Measurements from ENCODE around the gene CLDN7. TPM values are rescaled to one million over a fixed set of nuclear protein-coding genes. Genes with fewer than 3 reads are reported as not detected.

CLDN7 gene
- polyA plus RNA-seq, 1 donor (not counting 4 experiments of a cell fraction or from before 2014, with no cell fraction given) = 6.3 TPM

GRCh38 chr17:7211491-7212273, 50.6 kb downstream of the CLDN7 start:
- dilution Hi-C loops (cut with MboI; ENCODE audit: extremely low pct_ligation_motif_present, low sequenced_read_pairs) = no loop called here
- DNase-seq (ENCODE audit: low read depth, low spot score) = no peak
- Histone ChIP-seq H3K9me1 (ENCODE audit: control insufficient read depth, extremely low read depth, insufficient read depth, low read length) (no peaks in the 10 kb centered on the region), H3K4me3 (ENCODE audit: control insufficient read depth in 2 of 3, extremely low read depth in 1 of 3, insufficient read depth in 2 of 3, low read depth in 1 of 3, low read length in 3 of 3) (no peak overlapping the region), H3K4me2 (ENCODE audit: control insufficient read depth, extremely low read depth, insufficient read depth, low read depth, low read length) (no peak overlapping the region), H3K36me3 (ENCODE audit: control insufficient read depth in 2 of 2, extremely low read depth in 1 of 2, insufficient read depth in 2 of 2, low read length in 2 of 2) (no peaks in the 10 kb centered on the region), H4K20me1 (ENCODE audit: control insufficient read depth, extremely low read depth, insufficient read depth, low read length) (peaks cover 3% of the 10 kb centered on the region), H3K4me1 (ENCODE audit: control insufficient read depth, extremely low read depth, insufficient read depth, low read length) (peaks cover 14% of the 10 kb centered on the region), H3K9ac (ENCODE audit: control insufficient read depth, extremely low read depth, insufficient read depth, low read length) (no peak overlapping the region), H3K79me2 (ENCODE audit: control insufficient read depth, insufficient read depth, low read length) (peaks cover 4% of the 10 kb centered on the region), H3K9me3 (ENCODE audit: control insufficient read depth, low read depth, low read length) (no peaks in the 10 kb centered on the region), H3K27ac (ENCODE audit: control insufficient read depth, insufficient read depth, low read length) (no peak overlapping the region), H2AFZ (ENCODE audit: control insufficient read depth, low read length) (no peak overlapping the region), H3K27me3 (ENCODE audit: control insufficient read depth, extremely low read depth, insufficient read depth, low read length) (peaks cover 10% of the 10 kb centered on the region)
- FAIRE-seq = no peak
- TF ChIP-seq EZH2 (IDR thresholded peaks at IDR 0.05; ENCODE audit: low read length) = no peak

Small RNA genes lying within 50 kb of the gene (small RNA-seq; reads per million reads assigned to genes)
- gene MIR324 (ENCODE audit: insufficient read length in 3 of 3, low read depth in 3 of 3, low replicate concordance in 1 of 3) (18.2 to 619 (median 602) reads per million in 3 experiments), gene RF00019 (ENCODE audit: insufficient read length in 3 of 3, low read depth in 3 of 3, low replicate concordance in 1 of 3) (0 reads per million in 3 experiments)

Other genes with a start within 250 kb of the CLDN7 start
- gene RNASEK, start 249.9 kb downstream of the CLDN7 start, polyA plus RNA-seq = 87.0 to 267 TPM (median 99.7 TPM) in 3 replicates
- gene BCL6B, start 239.4 kb downstream of the CLDN7 start, polyA plus RNA-seq = not detected in 3 replicates
- gene SLC16A13, start 226.5 kb downstream of the CLDN7 start, polyA plus RNA-seq = 2.2 to 6.9 TPM (median 2.7 TPM) in 3 replicates
- gene SLC16A11, start 218.4 kb downstream of the CLDN7 start, polyA plus RNA-seq = 0.09 TPM in 1 of 3 replicates, not detected in the others
- not detected in 3 replicates for gene CLEC10A, start 182.2 kb downstream of the CLDN7 start, polyA plus RNA-seq
- not detected in 3 replicates for gene ASGR2, start 147.7 kb downstream of the CLDN7 start, polyA plus RNA-seq
- 0.12 to 0.22 TPM (median 0.18 TPM) in 3 replicates for gene ASGR1, start 83.1 kb downstream of the CLDN7 start, polyA plus RNA-seq
- gene DLG4, start 42.6 kb downstream of the CLDN7 start, polyA plus RNA-seq = 4.5 to 7.2 TPM (median 5.5 TPM) in 3 replicates
- gene ACADVL, start 42.5 kb downstream of the CLDN7 start, polyA plus RNA-seq = 300 to 633 TPM (median 301 TPM) in 3 replicates
- 3.7 to 6.3 TPM (median 4.7 TPM) in 3 replicates for gene DVL2, start 28.0 kb downstream of the CLDN7 start, polyA plus RNA-seq
- gene PHF23, start 23.0 kb downstream of the CLDN7 start, polyA plus RNA-seq = 52.8 to 61.6 TPM (median 55.3 TPM) in 3 replicates
- gene GABARAP, start 20.0 kb downstream of the CLDN7 start, polyA plus RNA-seq = 271 to 416 TPM (median 391 TPM) in 3 replicates
- gene CTDNEP1, start 10.7 kb downstream of the CLDN7 start, polyA plus RNA-seq = 60.8 to 143 TPM (median 66.2 TPM) in 3 replicates
- 19.4 to 24.9 TPM (median 21.4 TPM) in 3 replicates for gene ELP5, start 10.3 kb downstream of the CLDN7 start, polyA plus RNA-seq
- 0.05 TPM in 1 of 3 replicates, not detected in the others for gene SLC2A4, start 19.2 kb upstream of the CLDN7 start, polyA plus RNA-seq
- 0.01 to 0.05 TPM (median 0.05 TPM) in 3 replicates for gene YBX2, start 32.2 kb upstream of the CLDN7 start, polyA plus RNA-seq
- 769 to 1,493 TPM (median 948 TPM) in 3 replicates for gene EIF5A, start 45.1 kb upstream of the CLDN7 start, polyA plus RNA-seq
- gene GPS2, start 52.9 kb upstream of the CLDN7 start, polyA plus RNA-seq = 20.7 to 54.1 TPM (median 24.7 TPM) in 3 replicates
- 11.3 to 18.9 TPM (median 13.5 TPM) in 3 replicates for gene NEURL4, start 66.9 kb upstream of the CLDN7 start, polyA plus RNA-seq
- gene ACAP1, start 74.1 kb upstream of the CLDN7 start, polyA plus RNA-seq = 0.33 to 3.1 TPM (median 1.7 TPM) in 3 replicates
- 17.5 to 33.7 TPM (median 18.5 TPM) in 3 replicates for gene KCTD11, start 89.7 kb upstream of the CLDN7 start, polyA plus RNA-seq
- not detected in 3 replicates for gene TMEM95, start 92.7 kb upstream of the CLDN7 start, polyA plus RNA-seq
- gene TNK1, start 118.6 kb upstream of the CLDN7 start, polyA plus RNA-seq = 10.6 to 15.8 TPM (median 12.1 TPM) in 3 replicates
- 30.5 to 82.8 TPM (median 36.9 TPM) in 3 replicates for gene PLSCR3, start 132.0 kb upstream of the CLDN7 start, polyA plus RNA-seq
- 68.1 to 131 TPM (median 90.1 TPM) in 3 replicates for gene TMEM256, start 141.6 kb upstream of the CLDN7 start, polyA plus RNA-seq
- gene NLGN2, start 145.4 kb upstream of the CLDN7 start, polyA plus RNA-seq = 2.5 to 4.9 TPM (median 4.8 TPM) in 3 replicates
- not detected in 3 replicates for gene SPEM1, start 157.8 kb upstream of the CLDN7 start, polyA plus RNA-seq
- not detected in 3 replicates for gene SPEM2, start 163.1 kb upstream of the CLDN7 start, polyA plus RNA-seq
- not detected in 3 replicates for gene SPEM3, start 166.4 kb upstream of the CLDN7 start, polyA plus RNA-seq
- gene TMEM102, start 173.0 kb upstream of the CLDN7 start, polyA plus RNA-seq = 6.8 to 10.0 TPM (median 9.1 TPM) in 3 replicates
- gene FGF11, start 177.0 kb upstream of the CLDN7 start, polyA plus RNA-seq = 27.4 to 46.9 TPM (median 30.4 TPM) in 3 replicates
- 13.1 to 51.3 TPM (median 22.0 TPM) in 3 replicates for gene CHRNB1, start 182.6 kb upstream of the CLDN7 start, polyA plus RNA-seq
- 20.9 to 23.9 TPM (median 21.8 TPM) in 3 replicates for gene ZBTB4, start 217.2 kb upstream of the CLDN7 start, polyA plus RNA-seq
- not detected in 3 replicates for gene SLC35G6, start 219.0 kb upstream of the CLDN7 start, polyA plus RNA-seq
- gene POLR2A, start 221.9 kb upstream of the CLDN7 start, polyA plus RNA-seq = 8.3 to 24.3 TPM (median 17.5 TPM) in 3 replicates